GM18873 (cell line): Measurements from ENCODE around the gene FASN.

Experiments
- ATAC-seq: cut with Tn5 transposase; IDR thresholded peaks from one replicate; pipeline ENCODE4 v1.9.1; 2021; ENCODE audit warnings: mild to moderate bottlenecking, moderate library complexity, moderate number of reproducible peaks; ENCODE audit not compliant: unreplicated experiment, low FRiP score

The FASN gene

DNA sequence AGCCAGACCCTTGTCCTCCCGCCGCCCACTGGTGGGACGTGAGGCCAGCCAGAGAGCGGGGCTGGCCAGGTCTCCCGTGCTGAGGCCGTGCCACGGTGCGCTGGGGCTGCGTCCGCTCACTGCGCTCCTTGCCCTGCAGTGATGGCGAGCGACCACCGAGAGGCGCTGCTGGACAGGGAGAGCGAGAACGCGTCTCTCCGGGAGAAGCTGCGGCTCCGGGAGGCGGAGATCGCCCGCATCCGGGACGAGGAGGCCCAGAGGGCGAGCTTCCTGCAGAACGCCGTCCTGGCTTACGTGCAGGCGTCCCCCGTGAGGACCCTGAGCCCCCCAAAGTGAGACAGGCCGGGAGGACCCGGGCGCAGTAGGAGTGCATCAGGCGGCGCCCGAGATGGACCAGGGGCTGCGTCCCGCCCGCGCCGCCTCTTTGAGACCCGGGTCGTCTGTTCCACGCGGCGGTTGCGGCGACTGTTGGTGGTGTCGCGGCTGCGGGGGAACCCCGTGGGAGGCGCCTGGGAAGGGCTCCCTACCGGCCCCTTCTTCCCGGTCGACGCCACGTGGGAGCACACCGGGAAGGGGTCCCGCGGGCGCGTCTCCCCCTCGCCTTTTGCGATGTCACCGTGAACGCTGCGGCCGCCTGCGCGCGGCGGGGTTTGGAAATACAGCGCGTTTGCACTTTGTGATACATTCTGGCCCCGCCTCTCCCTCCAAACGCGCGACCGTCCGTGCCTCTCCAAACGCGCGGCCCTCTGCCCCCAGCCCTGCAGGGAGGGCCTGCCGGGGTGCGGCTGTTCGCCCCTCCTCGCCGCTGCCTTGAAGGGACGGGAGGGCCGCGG, 67.3 kb downstream of the FASN start:
- ATAC-seq, result no peak

GRCh38 chr17:82029990-82030469, 68.0 kb downstream of the FASN start:
- no peak for ATAC-seq

DNA sequence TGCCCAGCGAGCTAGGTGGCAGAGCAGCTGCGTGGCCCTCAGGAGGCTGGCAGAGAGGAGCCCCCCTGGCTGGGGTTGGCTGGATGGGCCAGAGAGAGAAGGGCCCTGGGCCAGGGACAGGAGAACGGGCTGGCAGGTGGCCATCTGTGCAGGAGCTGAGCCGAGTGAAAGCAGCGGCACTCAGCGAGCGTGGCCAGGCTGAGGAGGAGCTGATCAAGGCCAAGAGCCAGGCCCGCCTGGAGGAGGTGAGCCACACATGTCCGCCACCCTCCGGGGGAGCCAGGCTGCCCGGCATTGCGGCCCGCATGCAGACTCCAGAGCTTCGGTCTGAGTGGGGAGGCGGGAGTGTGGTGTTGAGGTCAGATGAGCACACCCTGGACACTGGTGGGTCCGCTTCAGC, 68.6 kb downstream of the FASN start:
- no peak for ATAC-seq

- ATAC-seq, result no peak
Observed at GRCh38 chr17:82028966-82029365, 69.1 kb downstream of the FASN start.
